GM12891 (cell line): ENCODE results near the gene LRRC59.

ENCODE experiments used
- POLR2AphosphoS5 ChIP-seq: IDR thresholded peaks from 2 replicates; pipeline ENCODE4 v1.6.1; 2011; ENCODE audit warnings: low read depth, low read length, control low read depth
- SPI1 ChIP-seq: IDR thresholded peaks from 2 replicates; pipeline ENCODE4 v1.6.1; 2011; ENCODE audit warnings: low read depth, low read length, control low read depth
- TAF1 ChIP-seq: IDR thresholded peaks from 2 replicates; pipeline ENCODE4 v1.6.1; 2011; ENCODE audit warnings: low read depth, low read length, control low read depth

DNA sequence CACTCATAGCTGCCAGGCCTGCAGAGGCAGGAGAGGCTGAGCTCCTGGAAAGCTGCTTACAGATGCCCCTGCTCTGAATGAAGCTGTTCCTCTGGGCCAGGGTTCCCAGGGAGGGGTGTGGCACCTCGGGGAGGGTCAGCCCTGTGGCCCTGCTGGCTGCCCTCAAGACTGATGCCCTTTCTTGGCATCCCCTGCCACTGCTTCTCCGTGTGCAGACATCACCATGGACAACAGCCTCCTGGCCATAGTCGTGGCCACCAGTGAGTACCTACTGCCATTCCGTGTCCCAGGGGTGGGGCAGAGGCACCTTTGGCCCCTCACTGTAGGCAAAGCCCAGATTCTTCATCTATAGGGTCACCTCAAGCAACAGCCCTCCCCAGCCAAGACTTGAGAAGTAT lies 33.3 kb downstream of the LRRC59 start:
- TF ChIP-seq POLR2AphosphoS5 (peak; percentile 66; the same call in 1 of the 2 replicates), SPI1 (no peak), TAF1 (no peak)
